HG03060 (cell line): ENCODE results near the gene CLDN1.
"Not testable (repeated sequence)": the region's sequence is repeated elsewhere in the genome, so short reads cannot be mapped to it uniquely, and the experiment has no call there.

Experiments used
- ATAC-seq: cut with Tn5 transposase; IDR thresholded peaks from one replicate; pipeline ENCODE4 v1.9.1; 2021; ENCODE audit warnings: low read depth, moderate number of reproducible peaks; ENCODE audit not compliant: unreplicated experiment

Gene CLDN1

GRCh38 chr3:190301591-190301990 is 20.7 kb downstream of the CLDN1 start:
- no peak for ATAC-seq

- ATAC-seq: no peak
These were observed 22.3 kb downstream of the CLDN1 start for GRCh38 chr3:190299969-190300368.

GRCh38 chr3:190294030-190294429 is 28.2 kb downstream of the CLDN1 start:
- no peak for ATAC-seq

- no peak for ATAC-seq
These were observed 28.6 kb downstream of the CLDN1 start for GRCh38 chr3:190293621-190294020.

- ATAC-seq: no peak
These were observed 30.2 kb downstream of the CLDN1 start for GRCh38 chr3:190291994-190292584.

- no peak for ATAC-seq
These were observed 32.3 kb downstream of the CLDN1 start for GRCh38 chr3:190289989-190290388.

GRCh38 chr3:190288836-190289235 is 33.4 kb downstream of the CLDN1 start:
- no peak for ATAC-seq

GRCh38 chr3:190286014-190286413 is 36.2 kb downstream of the CLDN1 start:
- no peak for ATAC-seq

GRCh38 chr3:190281308-190282051 is 40.8 kb downstream of the CLDN1 start:
- ATAC-seq: no peak

- ATAC-seq: no peak
These were observed 42.6 kb downstream of the CLDN1 start for GRCh38 chr3:190279690-190280089.

GRCh38 chr3:190272747-190273146 is 49.5 kb downstream of the CLDN1 start:
- ATAC-seq: no peak

- ATAC-seq: no peak
These were observed 53.1 kb downstream of the CLDN1 start for GRCh38 chr3:190269101-190269500.

- not testable (repeated sequence) for ATAC-seq
These were observed 54.8 kb downstream of the CLDN1 start for GRCh38 chr3:190267464-190267863.

GRCh38 chr3:190266913-190267290 is 55.3 kb downstream of the CLDN1 start:
- ATAC-seq: no peak

GRCh38 chr3:190266265-190266912 is 55.9 kb downstream of the CLDN1 start:
- ATAC-seq: no peak

GRCh38 chr3:190265796-190266195 is 56.5 kb downstream of the CLDN1 start:
- no peak for ATAC-seq

GRCh38 chr3:190265126-190265525 is 57.1 kb downstream of the CLDN1 start:
- no peak for ATAC-seq

- ATAC-seq: no peak
These were observed 60.5 kb downstream of the CLDN1 start for GRCh38 chr3:190261740-190262139.

GRCh38 chr3:190261015-190261414 is 61.2 kb downstream of the CLDN1 start:
- no peak for ATAC-seq

- no peak for ATAC-seq
These were observed 61.9 kb downstream of the CLDN1 start for GRCh38 chr3:190260301-190260700.

GRCh38 chr3:190258634-190259033 is 63.6 kb downstream of the CLDN1 start:
- ATAC-seq: no peak
